Measurements from ENCODE around the gene STXBP1.

STXBP1 gene

GRCh38 chr9:127705577-127706379 lies 93.7 kb downstream of the STXBP1 start:
- TF ChIP-seq ZNF624 (tag by site-specific recombination; IDR thresholded peaks at IDR 0.05): no peak
- TF ChIP-seq GLIS1 (tag by site-specific recombination; IDR thresholded peaks at IDR 0.05): peak; percentile 17; the same call in 1 of the 2 replicates
- H3K4me3 ChIP-seq (ENCODE audit: low read depth, low read length): no peak overlapping the region
- ChIA-PET POLR2A (interaction anchor here (0.7 to 2.8 kb wide), 3 partner anchors 10 to 191 kb away, joined by 3 to 8 read pairs (median 7); partner anchors contain the start of genes PTRH1 and TTC16), CTCF (interaction anchor here (1.4 kb wide), 1 partner anchor 29 kb away, joined by 5 read pairs; the partner anchor contains the start of gene TOR2A)
- H3K36me3 ChIP-seq (ENCODE audit: control insufficient read depth in 2 of 2, insufficient read depth in 1 of 2, low read length in 2 of 2): no peaks in the 10 kb centered on the region
- H3K27ac ChIP-seq (ENCODE audit: extremely low read depth, low read depth, low read length): no peak overlapping the region
- no peaks in the 10 kb centered on the region for H3K4me1 ChIP-seq (ENCODE audit: control insufficient read depth, insufficient read depth, low read length)
- no peaks in the 10 kb centered on the region for H3K9me3 ChIP-seq (ENCODE audit: control insufficient read depth, insufficient read depth, low read depth, low read length)

- ChIA-PET POLR2A (interaction anchor here (0.6 to 2.8 kb wide), 2 partner anchors 9 to 94 kb away, joined by 3 to 8 read pairs; partner anchors contain the start of genes PTRH1 and TTC16), CTCF (interaction anchor here (0.5 to 1.4 kb wide), 3 partner anchors 28 to 814 kb away, joined by 3 to 5 read pairs (median 5); partner anchors contain the start of gene TOR2A)
- H3K4me3 ChIP-seq (ENCODE audit: low read depth, low read length): no peak within 1 kb of the TSS
Measured at GRCh38 chr9:127706836-127707241, 94.8 kb downstream of the STXBP1 start, which contains the start of gene CFAP157. Gene CFAP157, plus strand, starts transcription at chr9:127706988. Its CDS starts 44 bp downstream, at chr9:127707032.

DNA sequence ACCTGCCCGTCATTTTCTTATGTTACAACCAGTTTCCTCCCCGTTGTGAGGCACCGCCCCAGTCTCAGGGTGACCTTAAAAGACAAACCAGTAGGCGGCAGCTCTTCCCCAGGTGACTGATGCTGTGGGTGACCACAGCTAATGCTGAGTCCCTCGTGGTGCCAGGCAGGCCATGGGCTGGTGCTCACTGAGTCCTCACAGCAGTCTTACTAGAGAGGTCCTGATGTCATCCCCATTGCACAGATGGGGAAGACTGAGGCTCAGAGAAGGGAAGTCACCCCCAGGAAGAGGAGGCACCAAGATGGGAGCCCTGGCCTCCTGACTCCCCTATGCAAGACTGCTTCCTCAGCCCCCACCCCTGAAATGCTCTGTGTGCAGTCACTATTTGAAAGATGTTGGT lies 95.7 kb downstream of the STXBP1 start:
- H3K9me3 ChIP-seq (ENCODE audit: control insufficient read depth, insufficient read depth, low read depth, low read length): no peaks in the 10 kb centered on the region
- H3K4me3 ChIP-seq (ENCODE audit: low read depth, low read length): no peak overlapping the region
- no peak overlapping the region for H3K27ac ChIP-seq (ENCODE audit: extremely low read depth, low read depth, low read length)
- H3K4me1 ChIP-seq (ENCODE audit: control insufficient read depth, insufficient read depth, low read length): no peaks in the 10 kb centered on the region
- H3K36me3 ChIP-seq (ENCODE audit: control insufficient read depth in 2 of 2, insufficient read depth in 1 of 2, low read length in 2 of 2): no peaks in the 10 kb centered on the region
- ChIA-PET POLR2A (no interaction called here), CTCF (interaction anchor here (1.2 kb wide), 1 partner anchor 27 kb away, joined by 3 read pairs; the partner anchor contains the start of gene TOR2A)
- no peak for TF ChIP-seq ZNF335 (tag by site-specific recombination; conservative IDR thresholded peaks at IDR 0.05)
- no peak for TF ChIP-seq AEBP2 (tag by site-specific recombination; IDR thresholded peaks at IDR 0.05; ENCODE audit: borderline replicate concordance)
- TF ChIP-seq ZNF704 (tag by site-specific recombination; IDR thresholded peaks at IDR 0.05): no peak
- no peak for TF ChIP-seq ZNF626 (tag by site-specific recombination; IDR thresholded peaks at IDR 0.05)

More at GRCh38 chr9:127706836-127707241, 94.8 kb downstream of the STXBP1 start, which contains the start of gene CFAP157:
- Histone ChIP-seq H3K9me3 (ENCODE audit: control insufficient read depth, insufficient read depth, low read depth, low read length) (no peaks in the 10 kb centered on the region), H3K4me1 (ENCODE audit: control insufficient read depth, insufficient read depth, low read length) (no peaks in the 10 kb centered on the region), H3K36me3 (ENCODE audit: control insufficient read depth in 2 of 2, insufficient read depth in 1 of 2, low read length in 2 of 2) (no peaks in the 10 kb centered on the region), H3K27ac (ENCODE audit: extremely low read depth, low read depth, low read length) (no peak within 1 kb of the TSS)
- TF ChIP-seq, protein P1, sequence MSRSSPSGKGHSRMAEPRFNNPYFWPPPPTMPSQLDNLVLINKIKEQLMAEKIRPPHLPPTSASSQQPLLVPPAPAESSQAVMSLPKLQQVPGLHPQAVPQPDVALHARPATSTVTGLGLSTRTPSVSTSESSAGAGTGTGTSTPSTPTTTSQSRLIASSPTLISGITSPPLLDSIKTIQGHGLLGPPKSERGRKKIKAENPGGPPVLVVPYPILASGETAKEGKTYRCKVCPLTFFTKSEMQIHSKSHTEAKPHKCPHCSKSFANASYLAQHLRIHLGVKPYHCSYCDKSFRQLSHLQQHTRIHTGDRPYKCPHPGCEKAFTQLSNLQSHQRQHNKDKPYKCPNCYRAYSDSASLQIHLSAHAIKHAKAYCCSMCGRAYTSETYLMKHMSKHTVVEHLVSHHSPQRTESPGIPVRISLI (tag by site-specific recombination; IDR thresholded peaks at IDR 0.05): no peak
- peak; percentile 24; the same call in 1 of the 2 replicates for TF ChIP-seq SCRT2 (tag by site-specific recombination; IDR thresholded peaks at IDR 0.05)

DNA sequence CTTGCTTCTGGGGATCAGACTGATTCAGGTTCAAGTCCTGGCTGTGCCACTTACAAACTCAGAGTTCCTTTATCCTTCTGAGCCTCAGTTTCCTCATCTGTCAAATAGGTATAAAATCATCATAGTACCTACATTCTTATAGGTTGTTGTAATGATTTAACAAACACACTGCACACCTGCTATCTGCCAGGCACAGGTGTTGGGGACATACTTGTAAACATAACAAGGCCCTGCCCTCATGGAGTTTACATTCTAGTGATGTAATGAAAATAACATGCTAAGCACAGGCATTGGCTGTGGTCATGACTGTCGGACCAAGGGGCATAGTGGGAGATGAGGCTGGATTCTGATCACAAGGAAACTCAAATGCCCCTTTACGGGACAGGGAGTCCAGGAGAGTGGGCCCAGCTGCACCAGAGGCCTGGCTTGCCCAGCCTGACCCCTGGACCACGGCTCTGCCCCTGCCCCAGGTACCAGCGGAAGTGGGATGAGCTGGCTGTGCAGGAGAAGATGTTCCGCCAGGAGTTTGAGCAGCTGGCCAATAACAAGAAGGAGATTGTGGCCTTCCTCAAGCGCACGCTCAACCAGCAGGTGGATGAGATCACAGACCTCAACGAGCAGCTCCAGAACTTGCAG lies 97.0 kb downstream of the STXBP1 start:
- CTCF ChIA-PET: interaction anchor here (0.7 to 1.2 kb wide), 4 partner anchors 26 to 160 kb away, joined by 3 read pairs; partner anchors contain the start of gene TOR2A
- Histone ChIP-seq H3K4me3 (ENCODE audit: low read depth, low read length) (no peak overlapping the region), H3K9me3 (ENCODE audit: control insufficient read depth, insufficient read depth, low read depth, low read length) (no peaks in the 10 kb centered on the region), H3K36me3 (ENCODE audit: control insufficient read depth in 2 of 2, insufficient read depth in 1 of 2, low read length in 2 of 2) (no peaks in the 10 kb centered on the region), H3K4me1 (ENCODE audit: control insufficient read depth, insufficient read depth, low read length) (no peaks in the 10 kb centered on the region), H3K27ac (ENCODE audit: extremely low read depth, low read depth, low read length) (no peak overlapping the region)
- POLR2A ChIA-PET: no interaction called here
- no peak for TF ChIP-seq ZNF2 (tag by site-specific recombination; IDR thresholded peaks at IDR 0.05)
- TF ChIP-seq ZNF626 (tag by site-specific recombination; IDR thresholded peaks at IDR 0.05): no peak
- no peak for TF ChIP-seq ZNF513 (tag by site-specific recombination; IDR thresholded peaks at IDR 0.05)
- no peak for TF ChIP-seq ZNF280C (tag by site-specific recombination; IDR thresholded peaks at IDR 0.05)
- no peak for TF ChIP-seq PRDM4 (tag by site-specific recombination; IDR thresholded peaks at IDR 0.05)

All from HEK293 (cell line).